ENCODE data around the gene GDF2. TPM values are rescaled to one million over a fixed set of nuclear protein-coding genes. Genes with fewer than 3 reads are reported as not detected.

GDF2 gene
- total RNA-seq, 4 donors from 2014 or later: not detected

DNA sequence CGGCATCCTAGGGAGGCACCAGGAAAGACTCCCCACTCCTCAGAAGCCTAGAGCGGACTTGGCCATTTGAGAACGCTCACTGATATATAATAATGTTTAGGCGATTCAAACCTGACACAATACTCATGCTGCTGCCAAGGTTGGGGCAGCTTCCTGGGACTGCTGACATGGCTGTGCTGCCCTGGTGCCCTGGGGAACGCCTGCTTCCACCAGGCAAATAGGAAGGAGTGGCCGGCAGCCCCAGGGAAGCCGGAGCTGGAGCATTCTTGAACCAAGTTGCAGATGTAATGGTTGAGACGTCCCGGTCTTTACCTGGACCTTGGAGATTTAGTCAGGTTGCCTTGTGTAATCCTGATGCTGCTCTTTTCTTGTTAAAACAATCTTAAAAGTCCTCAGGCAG is 13.5 kb upstream of the GDF2 start:
- intact Hi-C loops (cut with DNase I; ENCODE audit: low total_unique reads): no loop called here
- no peaks in the 10 kb centered on the region for H3K36me3 ChIP-seq
- no peaks in the 10 kb centered on the region for H3K27me3 ChIP-seq
- H3K9me3 ChIP-seq: no peaks in the 10 kb centered on the region
- no peak for TF ChIP-seq POLR2A (IDR thresholded peaks at IDR 0.05)
- TF ChIP-seq, protein P1, sequence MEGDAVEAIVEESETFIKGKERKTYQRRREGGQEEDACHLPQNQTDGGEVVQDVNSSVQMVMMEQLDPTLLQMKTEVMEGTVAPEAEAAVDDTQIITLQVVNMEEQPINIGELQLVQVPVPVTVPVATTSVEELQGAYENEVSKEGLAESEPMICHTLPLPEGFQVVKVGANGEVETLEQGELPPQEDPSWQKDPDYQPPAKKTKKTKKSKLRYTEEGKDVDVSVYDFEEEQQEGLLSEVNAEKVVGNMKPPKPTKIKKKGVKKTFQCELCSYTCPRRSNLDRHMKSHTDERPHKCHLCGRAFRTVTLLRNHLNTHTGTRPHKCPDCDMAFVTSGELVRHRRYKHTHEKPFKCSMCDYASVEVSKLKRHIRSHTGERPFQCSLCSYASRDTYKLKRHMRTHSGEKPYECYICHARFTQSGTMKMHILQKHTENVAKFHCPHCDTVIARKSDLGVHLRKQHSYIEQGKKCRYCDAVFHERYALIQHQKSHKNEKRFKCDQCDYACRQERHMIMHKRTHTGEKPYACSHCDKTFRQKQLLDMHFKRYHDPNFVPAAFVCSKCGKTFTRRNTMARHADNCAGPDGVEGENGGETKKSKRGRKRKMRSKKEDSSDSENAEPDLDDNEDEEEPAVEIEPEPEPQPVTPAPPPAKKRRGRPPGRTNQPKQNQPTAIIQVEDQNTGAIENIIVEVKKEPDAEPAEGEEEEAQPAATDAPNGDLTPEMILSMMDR (IDR thresholded peaks at IDR 0.05 in 4 of 5, conservative IDR thresholded peaks at IDR 0.05 in 1 of 5): no peak
- in situ Hi-C loops (cut with MboI; ENCODE audit: low sequenced_read_pairs in 4 of 4): loop anchor here in 2 of 4 donors (10.0 kb wide), 2 partner anchors 274 to 284 kb away; no protein-coding TSS in a partner anchor
- no peak overlapping the region for H3K27ac ChIP-seq
- H3K4me1 ChIP-seq: no peaks in the 10 kb centered on the region
- ATAC-seq: no peak
- no peak overlapping the region for H3K4me3 ChIP-seq
- no peak for DNase-seq

DNA sequence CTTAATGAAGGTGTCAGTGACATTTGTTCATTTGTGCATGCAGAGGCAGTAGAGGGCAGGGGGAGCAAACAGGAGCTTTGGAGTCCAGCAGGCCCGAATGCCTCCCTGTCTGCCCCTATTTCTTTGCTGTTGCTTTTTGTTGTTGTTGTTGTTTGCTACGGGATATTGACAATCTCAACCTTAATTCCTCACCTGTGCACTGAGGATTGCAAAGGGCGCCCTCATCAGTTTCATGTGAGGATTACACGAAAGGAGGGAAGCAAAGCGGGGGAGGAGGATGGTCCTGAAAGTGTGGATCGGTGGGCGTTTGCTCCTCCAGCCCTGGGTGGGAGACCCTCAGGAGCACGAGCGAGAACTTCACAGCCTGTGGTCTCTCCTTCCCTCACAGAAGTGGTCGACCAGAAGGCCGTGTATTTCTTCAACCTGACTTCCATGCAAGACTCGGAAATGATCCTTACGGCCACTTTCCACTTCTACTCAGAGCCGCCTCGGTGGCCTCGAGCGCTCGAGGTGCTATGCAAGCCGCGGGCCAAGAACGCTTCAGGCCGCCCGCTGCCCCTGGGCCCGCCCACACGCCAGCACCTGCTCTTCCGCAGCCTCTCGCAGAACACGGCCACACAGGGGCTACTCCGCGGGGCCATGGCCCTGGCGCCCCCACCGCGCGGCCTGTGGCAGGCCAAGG is 12.7 kb upstream of the GDF2 start:
- Histone ChIP-seq H3K27me3 (no peaks in the 10 kb centered on the region), H3K4me3 (no peak overlapping the region), H3K4me1 (no peaks in the 10 kb centered on the region), H3K27ac (no peak overlapping the region), H3K36me3 (no peaks in the 10 kb centered on the region), H3K9me3 (no peaks in the 10 kb centered on the region)
- intact Hi-C loops (cut with DNase I; ENCODE audit: low total_unique reads) (no loop called here), in situ Hi-C loops (cut with MboI; ENCODE audit: low sequenced_read_pairs in 4 of 4) (loop anchor here (10.0 kb wide), 3 partner anchors 255 to 285 kb away; no protein-coding TSS in a partner anchor)
- no peak for DNase-seq
- ATAC-seq: no peak
- TF ChIP-seq, protein P1 (IDR thresholded peaks at IDR 0.05 in 4 of 5, conservative IDR thresholded peaks at IDR 0.05 in 1 of 5): no peak
- TF ChIP-seq POLR2A (IDR thresholded peaks at IDR 0.05): no peak

DNA sequence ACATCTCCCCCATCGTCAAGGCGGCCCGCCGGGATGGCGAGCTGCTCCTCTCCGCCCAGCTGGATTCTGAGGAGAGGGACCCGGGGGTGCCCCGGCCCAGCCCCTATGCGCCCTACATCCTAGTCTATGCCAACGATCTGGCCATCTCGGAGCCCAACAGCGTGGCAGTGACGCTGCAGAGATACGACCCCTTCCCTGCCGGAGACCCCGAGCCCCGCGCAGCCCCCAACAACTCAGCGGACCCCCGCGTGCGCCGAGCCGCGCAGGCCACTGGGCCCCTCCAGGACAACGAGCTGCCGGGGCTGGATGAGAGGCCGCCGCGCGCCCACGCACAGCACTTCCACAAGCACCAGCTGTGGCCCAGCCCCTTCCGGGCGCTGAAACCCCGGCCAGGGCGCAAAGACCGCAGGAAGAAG is 12.2 kb upstream of the GDF2 start:
- no peaks in the 10 kb centered on the region for H3K4me1 ChIP-seq
- DNase-seq (no peak), ATAC-seq (no peak)
- H3K27me3 ChIP-seq: no peaks in the 10 kb centered on the region
- TF ChIP-seq POLR2A (IDR thresholded peaks at IDR 0.05): no peak
- TF ChIP-seq, protein P1 (IDR thresholded peaks at IDR 0.05 in 4 of 5, conservative IDR thresholded peaks at IDR 0.05 in 1 of 5): no peak
- H3K9me3 ChIP-seq: no peaks in the 10 kb centered on the region
- no peak overlapping the region for H3K27ac ChIP-seq
- H3K4me3 ChIP-seq: no peak overlapping the region
- intact Hi-C loops (cut with DNase I; ENCODE audit: low total_unique reads) (no loop called here), in situ Hi-C loops (cut with MboI; ENCODE audit: low sequenced_read_pairs in 4 of 4) (loop anchor here in 3 of 4 donors (10.0 kb wide), 3 partner anchors 255 to 285 kb away; no protein-coding TSS in a partner anchor)
- no peaks in the 10 kb centered on the region for H3K36me3 ChIP-seq

DNA sequence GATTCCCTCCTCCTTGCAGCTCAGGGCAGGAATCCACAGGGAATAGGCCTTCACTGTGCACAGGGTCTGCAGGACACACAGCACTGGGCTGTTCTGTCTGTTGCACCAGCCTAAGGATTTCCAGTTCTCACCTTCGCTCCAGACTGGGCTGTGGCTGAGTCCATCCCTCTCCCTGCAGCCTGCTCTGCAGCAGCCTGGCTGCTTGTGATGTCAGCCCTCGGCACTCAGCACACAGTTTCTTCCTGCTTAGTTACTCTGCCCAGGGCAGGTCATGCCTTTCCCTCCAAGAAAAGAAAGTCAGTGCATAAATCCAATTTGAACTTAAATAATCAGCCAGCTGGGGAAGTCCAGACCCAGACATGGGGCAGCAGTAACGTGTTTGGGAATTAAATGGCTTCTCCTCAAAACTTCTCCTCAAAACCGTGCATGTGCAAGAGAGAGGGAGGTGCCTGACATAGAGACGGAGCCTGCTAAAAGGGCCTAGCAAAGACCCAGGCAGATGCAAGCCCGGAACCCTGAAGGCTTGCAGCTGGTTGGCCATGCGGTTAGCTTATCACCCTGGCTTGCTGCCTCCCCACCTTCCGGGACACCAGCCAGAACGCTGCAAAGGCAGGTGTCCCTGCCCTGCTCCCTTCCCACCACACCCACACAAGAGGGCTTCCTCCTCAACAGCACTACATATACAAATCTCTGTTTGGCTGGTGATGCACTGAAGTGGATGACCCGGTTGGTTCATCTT is 10.9 kb upstream of the GDF2 start:
- H3K27ac ChIP-seq: no peak overlapping the region
- no peak for TF ChIP-seq POLR2A (IDR thresholded peaks at IDR 0.05)
- TF ChIP-seq, protein P1 (IDR thresholded peaks at IDR 0.05 in 4 of 5, conservative IDR thresholded peaks at IDR 0.05 in 1 of 5): no peak
- no peaks in the 10 kb centered on the region for H3K4me1 ChIP-seq
- no peaks in the 10 kb centered on the region for H3K36me3 ChIP-seq
- H3K9me3 ChIP-seq: no peaks in the 10 kb centered on the region
- DNase-seq (no peak), ATAC-seq (no peak)
- H3K27me3 ChIP-seq: no peaks in the 10 kb centered on the region
- in situ Hi-C loops (cut with MboI; ENCODE audit: low sequenced_read_pairs in 4 of 4): loop anchor here in 3 of 4 donors (10.0 kb wide), 3 partner anchors 257 to 287 kb away; no protein-coding TSS in a partner anchor
- H3K4me3 ChIP-seq: no peak overlapping the region
- intact Hi-C loops (cut with DNase I; ENCODE audit: low total_unique reads): no loop called here
